HCEC 1CT (cell line): Measurements from ENCODE around the gene BCL2L15.
A peak's percentile ranks its signal among the peaks of the same experiment; 100 is the strongest.
"Not testable (repeated sequence)": the region's sequence is repeated elsewhere in the genome, so short reads cannot be mapped to it uniquely, and the experiment has no call there.

ENCODE experiments used
- DNase-seq: peaks from one replicate; pipeline ENCODE4 v3.0.0-alpha.2; 2017

Gene BCL2L15

GRCh38 chr1:113868387-113869083 lies 18.8 kb downstream of the BCL2L15 start:
- peak; percentile 77 for DNase-seq

- DNase-seq: no peak
Observed at GRCh38 chr1:113861641-113862040, 25.7 kb downstream of the BCL2L15 start.

- DNase-seq: peak; percentile 88
Observed at GRCh38 chr1:113860891-113861290, 26.5 kb downstream of the BCL2L15 start.

GRCh38 chr1:113859478-113860175 lies 27.8 kb downstream of the BCL2L15 start:
- DNase-seq: no peak

- DNase-seq: no peak
Observed at GRCh38 chr1:113858982-113859381, 28.4 kb downstream of the BCL2L15 start.

GRCh38 chr1:113858418-113858817 lies 29.0 kb downstream of the BCL2L15 start:
- no peak for DNase-seq

GRCh38 chr1:113857776-113858175 lies 29.6 kb downstream of the BCL2L15 start:
- no peak for DNase-seq

- no peak for DNase-seq
Observed at GRCh38 chr1:113856401-113856790, 31.0 kb downstream of the BCL2L15 start.

GRCh38 chr1:113855630-113856400 lies 31.6 kb downstream of the BCL2L15 start:
- no peak for DNase-seq

- no peak for DNase-seq
Observed at GRCh38 chr1:113854234-113854633, 33.1 kb downstream of the BCL2L15 start.

GRCh38 chr1:113852694-113853093 lies 34.7 kb downstream of the BCL2L15 start:
- not testable (repeated sequence) for DNase-seq

GRCh38 chr1:113850127-113850796 lies 37.1 kb downstream of the BCL2L15 start:
- DNase-seq: no peak

- no peak for DNase-seq
Observed at GRCh38 chr1:113849072-113849471, 38.3 kb downstream of the BCL2L15 start.

- DNase-seq: no peak
Observed at GRCh38 chr1:113846391-113847035, 40.9 kb downstream of the BCL2L15 start.

- DNase-seq: no peak
Observed at GRCh38 chr1:113836534-113836933, 50.8 kb downstream of the BCL2L15 start.

GRCh38 chr1:113835686-113836290 lies 51.6 kb downstream of the BCL2L15 start:
- peak; percentile 43 for DNase-seq

- no peak for DNase-seq
Observed at GRCh38 chr1:113834716-113835115, 52.7 kb downstream of the BCL2L15 start.
